HG03025 (cell line): ENCODE data around the gene ZBTB7B.

Experiments
- ATAC-seq: cut with Tn5 transposase; IDR thresholded peaks from one replicate; pipeline ENCODE4 v1.9.1; 2021; ENCODE audit warnings: mild to moderate bottlenecking, moderate library complexity; ENCODE audit not compliant: unreplicated experiment, low FRiP score

Gene ZBTB7B

DNA sequence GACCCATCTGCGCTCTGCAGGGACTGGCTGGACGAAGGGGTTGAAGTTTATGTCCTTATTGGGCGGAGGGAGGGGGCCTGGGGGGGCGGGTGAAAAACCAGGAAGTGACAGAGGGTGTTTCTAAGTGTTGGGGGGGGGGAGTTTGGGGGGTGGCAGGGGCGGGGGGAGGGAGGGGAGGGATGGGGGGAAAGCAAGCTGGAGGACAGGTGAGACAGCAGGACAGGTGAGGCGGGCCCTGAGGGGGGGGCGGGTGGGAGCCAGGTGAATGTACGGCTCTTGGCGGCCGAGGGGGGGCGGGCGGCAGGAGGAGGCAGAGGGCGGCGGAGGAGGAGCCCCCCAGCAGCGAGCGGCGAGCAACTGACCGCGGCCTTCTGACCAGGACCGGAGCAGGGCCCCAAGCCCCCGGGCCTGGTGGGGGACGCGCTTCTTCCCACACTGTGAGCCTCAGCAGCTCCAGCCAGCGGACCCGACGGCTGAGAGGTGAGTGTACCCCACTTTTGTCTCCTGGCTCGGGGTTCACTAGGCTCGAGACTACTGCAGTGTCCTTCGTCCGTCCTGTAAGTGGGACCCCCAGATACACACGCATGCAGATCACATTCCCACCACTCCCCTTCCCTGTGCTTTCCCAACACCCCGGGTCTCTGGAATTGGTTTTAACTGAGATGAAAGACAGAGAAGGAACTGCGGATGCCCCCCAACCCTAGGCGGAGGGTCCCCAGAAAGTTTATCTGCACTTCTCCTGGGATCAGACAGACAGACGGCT is at the start of gene ZBTB7B:
ZBTB7B (plus strand) TSS at position 339 of the 763 bp plus-strand sequence. CDS start 11,859 bp downstream, outside the sequence.
- no peak for ATAC-seq

DNA sequence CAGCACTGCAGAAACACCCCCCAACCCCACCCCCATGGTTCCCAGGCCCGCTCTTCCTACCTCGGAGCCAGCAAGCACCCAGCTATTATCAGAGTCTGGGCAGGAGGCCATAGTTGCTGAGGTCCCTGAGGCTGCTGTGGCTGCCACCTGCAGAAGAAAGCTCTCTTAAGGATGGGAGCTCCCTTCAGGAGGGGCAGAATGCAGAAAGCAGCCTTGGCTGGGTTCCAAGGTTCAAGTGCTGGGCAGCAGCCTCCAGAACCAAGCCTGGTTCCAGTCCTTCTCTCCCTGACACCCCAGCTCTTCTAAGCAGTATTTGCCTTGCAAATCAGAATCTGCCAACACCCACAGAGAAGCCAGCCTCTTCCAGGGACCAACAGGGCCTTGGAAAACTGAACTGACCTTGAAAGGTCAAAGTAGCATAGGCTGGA is 49.0 kb upstream of the ZBTB7B start:
- ATAC-seq: no peak

DNA sequence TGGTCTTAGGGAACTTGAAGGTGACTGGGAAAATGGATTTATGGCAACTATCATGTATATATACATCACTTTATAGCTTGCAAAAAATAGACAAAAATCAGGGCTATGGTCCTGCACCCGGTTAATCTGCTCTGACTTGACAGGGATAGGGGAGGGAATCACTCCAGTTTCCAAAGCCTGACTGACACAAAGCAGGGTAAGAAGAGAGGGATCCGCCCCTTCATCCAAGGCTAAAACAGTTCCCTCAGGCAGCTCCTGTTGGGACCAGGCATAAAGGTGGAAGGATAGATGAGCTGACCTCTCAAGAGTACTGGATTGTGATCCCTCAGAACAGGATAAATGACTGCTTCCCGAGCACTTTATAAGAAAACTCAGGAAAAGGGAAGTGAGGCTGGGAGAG is 48.1 kb upstream of the ZBTB7B start:
- ATAC-seq: no peak

DNA sequence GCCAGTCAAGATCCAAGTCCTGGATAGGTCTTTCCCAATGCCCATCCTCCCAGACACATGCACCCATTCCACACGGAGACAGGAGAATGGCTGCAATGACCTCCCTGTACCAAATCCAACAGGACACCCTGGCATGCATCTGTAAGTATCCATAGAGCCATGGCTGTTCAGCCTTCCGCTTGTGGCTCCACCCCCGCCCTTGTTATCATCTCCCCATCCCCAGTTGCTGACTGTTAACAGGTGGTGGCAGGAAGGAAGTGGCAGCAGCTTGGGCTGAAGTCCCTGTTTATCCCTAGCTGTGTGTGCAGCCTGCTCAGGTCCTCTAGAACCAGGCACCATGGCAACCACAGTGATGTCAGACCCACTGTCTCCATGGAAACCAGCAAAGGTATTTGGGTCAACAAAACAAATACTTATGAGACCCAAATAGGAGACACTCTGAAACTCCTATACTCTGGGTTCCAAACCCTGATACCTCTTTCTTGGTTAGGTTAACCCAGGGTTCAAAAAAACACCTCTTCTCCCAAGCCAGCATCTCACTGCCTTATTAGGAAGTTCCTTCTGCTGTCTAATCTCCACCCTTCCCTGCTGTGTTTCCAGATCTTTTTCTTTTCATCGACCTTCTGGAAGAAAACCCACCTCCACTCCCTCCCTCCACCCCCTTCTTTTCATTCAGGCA is 47.4 kb upstream of the ZBTB7B start:
- no peak for ATAC-seq

DNA sequence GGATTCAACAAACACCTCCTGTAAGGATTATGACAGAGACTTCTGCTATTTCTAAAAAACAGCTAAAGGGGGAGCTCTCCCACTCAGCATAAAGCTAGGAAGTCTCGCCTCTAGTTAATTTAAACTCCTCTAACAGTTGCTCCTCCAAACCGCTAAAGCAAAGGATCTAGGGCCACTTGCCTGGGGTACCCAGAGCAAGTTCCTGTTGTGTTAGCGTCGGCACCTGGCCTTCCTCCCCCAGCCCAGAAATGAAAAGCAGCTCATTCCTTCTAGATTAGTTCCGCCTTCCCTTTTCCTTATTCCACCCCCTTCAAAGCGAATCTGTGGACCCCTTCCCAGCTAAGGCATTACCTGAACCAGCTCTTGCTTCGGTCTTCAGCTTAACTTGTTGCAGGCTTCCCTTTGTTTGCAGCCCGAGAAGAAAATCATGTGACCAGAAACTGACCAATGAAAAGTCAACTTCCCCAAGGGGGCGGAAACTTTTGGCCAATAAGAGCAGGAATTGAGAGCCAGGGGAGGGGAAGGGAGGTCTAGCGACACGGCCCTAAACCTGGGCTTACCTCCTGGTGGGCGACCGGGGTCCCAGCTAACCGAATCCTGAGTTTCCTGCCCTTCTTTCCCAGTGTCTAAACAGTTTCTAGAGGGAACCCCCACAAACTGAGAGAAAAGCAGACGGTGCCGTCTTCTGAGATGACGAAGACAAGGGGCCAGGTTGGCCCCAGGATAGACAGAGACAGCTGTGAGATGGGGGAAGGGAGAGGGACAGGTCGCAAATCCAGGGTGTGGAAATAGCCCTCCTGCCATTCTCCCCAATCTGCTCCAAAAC is 46.7 kb upstream of the ZBTB7B start, which contains the start of gene PBXIP1:
PBXIP1 (minus strand) TSS at position 382 of the 826 bp plus-strand sequence. CDS start 2,378 bp downstream, outside the sequence.
- ATAC-seq: peak; percentile 61

DNA sequence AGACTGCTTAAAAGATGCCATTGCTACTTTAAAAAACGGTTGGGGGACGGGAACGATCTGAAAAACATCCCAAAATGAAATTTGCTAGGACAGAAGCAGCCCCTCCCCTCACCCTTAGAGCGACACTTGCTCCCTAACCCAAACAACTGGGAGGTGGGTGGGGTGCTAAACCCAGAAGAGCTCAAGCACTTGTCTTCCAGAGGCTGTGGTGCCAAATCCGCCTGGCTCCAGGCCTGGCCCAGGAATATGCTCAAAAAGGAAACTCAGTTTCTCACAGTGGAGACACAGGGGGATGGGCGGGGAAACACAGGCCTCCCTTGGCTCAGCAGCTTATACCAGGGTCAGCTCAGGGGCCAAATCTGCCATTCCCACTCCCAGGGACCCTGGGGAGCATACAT is 46.1 kb upstream of the ZBTB7B start:
- no peak for ATAC-seq

DNA sequence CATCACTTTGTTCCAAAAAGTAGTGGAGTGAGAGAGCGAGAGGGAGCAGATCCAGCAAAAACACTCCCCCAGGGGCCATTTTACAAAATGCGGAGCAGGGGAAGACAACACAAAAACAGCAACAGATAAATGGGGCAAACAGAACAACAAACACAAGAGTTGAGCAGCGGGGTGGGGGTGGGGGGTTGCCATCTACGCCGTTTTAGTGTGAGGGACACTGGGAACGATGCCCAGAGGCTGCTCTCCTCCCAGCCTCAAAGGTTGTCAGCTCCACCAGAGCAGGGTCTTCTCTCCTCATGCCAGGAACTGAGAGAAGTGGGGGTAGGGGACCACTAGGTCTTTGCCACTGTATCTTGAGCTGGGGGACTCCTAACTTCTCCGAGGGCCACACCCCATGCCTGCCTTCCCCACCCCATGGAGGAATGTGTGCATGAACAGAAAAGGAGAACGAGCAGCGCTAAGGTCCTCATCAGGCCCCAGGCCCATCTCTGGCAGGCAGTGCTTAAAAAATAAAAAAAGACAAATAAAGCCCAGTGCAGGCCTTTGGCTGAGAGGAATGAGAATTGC is 45.4 kb upstream of the ZBTB7B start:
- no peak for ATAC-seq

DNA sequence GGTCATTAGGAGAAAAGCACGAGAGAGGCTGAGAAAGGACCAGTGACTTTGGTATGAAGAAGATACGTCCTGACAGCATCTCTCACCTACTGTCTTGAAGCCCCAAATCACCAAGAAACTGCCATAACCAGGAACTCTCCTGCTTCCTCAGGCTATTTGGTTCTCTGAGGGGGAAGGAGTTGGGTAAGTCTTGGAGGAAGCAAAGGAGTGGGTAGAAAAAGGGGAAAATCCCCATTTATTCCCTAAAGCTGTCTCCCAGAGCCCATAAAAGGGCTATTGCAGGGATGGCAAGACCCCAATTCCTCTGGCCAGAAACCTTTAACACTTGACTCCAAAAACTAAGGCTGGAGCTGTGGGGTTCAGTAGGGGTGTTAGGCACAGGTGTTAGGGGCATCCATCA is 44.6 kb upstream of the ZBTB7B start:
- no peak for ATAC-seq

DNA sequence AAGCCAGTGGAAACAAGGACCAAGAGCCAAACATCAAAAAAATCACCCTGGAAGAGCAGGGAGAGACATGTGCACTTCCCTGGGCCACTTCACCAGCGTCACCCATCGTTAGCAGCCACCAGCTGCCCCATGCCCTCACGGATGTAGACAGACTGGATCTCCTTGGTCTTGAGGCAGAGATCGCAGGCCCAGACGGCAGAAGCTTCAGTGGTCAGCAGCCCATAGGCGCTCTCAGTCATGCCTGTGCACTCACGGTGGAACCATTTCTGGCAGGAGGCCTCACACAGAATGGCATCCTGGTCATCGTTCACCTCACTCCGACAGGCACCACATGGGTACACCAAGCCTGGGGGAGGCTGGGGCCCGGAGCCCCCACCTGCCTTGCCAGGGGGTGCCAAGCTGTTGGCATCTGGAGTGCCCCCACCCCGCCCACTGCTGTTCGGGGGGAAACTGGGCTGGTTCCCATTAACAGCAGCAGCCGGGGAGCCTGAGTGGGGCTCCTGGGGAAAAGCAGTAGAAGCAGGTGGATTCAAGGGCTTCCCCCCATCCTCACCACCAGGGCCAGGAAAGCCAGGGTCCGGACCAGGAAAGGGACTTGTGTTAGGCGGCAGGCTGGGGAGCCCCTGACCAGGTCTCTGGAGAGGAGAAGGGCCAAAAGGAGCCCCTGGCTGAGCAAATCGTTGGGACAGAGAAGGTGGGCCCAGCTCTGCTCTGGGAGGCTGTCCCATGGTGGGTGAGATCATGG is 43.7 kb upstream of the ZBTB7B start:
- ATAC-seq: no peak

DNA sequence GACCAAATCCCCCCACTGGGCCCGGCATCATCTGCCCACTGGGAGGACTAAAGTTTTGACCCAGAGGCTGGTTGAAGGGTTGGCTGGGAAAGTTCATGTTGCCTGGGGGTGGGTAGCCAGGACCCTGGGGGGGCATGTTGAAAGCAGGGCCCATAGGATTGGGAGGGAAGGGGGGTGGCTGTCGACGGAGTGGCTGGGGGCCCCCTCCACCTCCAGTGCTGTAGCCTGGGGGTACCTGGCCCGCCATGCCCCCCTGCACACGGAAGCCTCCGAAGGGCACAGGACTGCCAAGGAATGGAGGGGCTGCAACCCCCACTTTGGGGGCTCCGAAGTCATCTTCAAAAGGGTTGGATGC is 43.2 kb upstream of the ZBTB7B start:
- ATAC-seq: no peak

DNA sequence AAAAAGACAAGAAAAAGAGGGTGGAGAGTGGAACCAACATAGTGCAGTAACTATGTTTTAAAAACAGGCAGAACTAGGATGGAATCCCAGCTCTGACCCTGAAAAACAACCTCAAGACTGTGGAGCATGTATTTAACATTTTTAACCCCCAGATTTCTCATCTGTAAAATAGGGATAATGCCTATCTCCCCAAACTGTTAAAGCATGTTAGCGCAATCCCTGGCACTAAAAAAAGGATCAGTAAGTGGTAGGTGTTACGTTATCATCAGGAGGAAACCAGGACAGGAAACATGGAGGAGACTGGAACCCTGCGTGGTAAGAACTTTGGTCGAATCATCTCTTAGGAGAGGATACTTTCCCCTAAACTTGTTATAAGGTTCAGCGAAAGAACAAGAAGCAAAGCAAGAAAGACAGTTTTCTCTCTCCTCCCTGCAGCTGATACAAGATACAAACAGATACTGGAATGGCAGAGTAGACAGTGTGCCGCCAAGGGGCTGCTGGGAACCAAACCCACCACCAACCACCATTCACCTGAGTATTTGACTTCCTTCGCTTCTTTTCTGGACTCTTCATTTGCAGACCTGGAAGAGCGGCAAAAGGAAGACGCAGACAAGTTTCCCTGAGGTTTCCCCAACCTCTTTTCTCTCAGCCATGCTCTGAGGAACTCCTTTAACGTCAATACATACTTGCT is 42.0 kb upstream of the ZBTB7B start:
- ATAC-seq: no peak

DNA sequence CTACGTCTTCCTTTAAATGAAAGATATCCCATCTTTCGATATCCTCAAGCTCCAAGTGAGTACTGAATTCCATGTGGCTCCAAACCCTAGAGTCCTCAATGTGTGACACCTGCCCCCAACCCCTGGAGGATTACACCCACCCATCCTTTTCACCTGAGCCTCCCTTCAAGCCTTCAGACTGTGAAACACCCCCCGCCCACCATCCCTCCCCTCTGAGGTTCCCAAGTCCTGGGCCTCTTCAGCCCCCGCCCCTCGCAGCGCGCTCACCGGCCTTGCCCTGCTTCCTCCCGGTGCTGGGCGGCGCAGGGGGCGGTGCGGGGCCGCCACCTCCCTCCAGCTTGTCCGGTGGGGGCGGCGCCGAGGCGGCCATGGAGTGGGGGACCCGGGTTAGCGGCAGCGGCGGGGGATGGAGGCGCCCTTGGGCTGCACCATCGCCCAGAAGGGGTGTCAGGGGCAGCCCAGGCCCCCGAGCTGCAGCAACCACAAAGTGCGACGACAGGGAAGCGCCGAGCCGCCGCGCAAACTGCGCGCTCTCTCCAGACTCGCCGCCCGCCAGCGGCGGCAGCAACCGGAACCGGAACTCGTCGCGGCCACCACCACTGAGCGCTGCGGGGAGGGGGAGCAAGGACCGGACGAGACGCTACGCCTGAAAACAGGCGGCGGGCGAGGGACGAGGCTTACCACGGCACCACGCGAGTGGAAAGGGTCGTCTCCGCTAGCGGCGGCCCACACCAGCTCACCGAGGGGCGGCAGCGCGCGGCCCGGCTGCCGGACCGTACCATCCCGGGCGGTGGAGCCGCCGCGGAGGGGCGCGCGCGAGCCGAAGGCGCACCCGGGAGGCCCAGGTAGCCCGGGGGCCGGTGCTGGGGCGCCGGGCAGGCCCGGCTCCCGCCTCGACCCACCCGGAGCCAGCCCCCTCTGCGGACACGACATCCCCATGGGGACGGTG is 41.1 kb upstream of the ZBTB7B start, which contains the start of gene PYGO2:
PYGO2 (minus strand) TSS at position 576 of the 949 bp plus-strand sequence; CDS start at position 370, 206 bp downstream.
- ATAC-seq: peak; percentile 72

DNA sequence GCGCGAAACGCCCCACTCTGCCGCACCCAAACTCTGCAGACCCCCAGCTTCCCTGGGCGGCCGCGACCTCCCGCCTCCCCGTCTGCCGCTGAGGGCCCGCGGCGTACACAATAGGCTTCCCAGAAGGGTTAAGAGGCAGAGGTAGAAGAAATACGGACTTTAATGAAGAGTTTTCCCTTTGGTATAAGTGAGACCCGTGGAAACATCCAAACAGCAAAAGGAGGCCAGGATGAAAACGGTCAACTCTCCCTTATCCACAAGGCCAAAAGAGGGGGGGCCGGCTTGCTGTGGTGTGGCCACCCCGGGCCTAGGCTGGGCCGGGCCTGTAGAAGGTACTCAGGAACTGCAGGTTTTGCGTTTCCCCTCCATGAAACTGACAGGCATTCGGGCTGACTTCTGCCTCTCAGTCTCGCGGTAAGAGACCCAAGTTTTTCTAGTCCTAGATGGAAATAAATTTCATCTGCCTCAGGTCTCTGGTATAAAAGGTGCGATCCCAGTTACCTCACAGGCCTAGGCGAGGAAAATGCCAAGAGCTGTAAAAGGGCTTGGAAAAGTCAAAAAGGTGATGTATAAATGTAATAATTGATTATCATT is 40.3 kb upstream of the ZBTB7B start:
- ATAC-seq: peak; percentile 14

DNA sequence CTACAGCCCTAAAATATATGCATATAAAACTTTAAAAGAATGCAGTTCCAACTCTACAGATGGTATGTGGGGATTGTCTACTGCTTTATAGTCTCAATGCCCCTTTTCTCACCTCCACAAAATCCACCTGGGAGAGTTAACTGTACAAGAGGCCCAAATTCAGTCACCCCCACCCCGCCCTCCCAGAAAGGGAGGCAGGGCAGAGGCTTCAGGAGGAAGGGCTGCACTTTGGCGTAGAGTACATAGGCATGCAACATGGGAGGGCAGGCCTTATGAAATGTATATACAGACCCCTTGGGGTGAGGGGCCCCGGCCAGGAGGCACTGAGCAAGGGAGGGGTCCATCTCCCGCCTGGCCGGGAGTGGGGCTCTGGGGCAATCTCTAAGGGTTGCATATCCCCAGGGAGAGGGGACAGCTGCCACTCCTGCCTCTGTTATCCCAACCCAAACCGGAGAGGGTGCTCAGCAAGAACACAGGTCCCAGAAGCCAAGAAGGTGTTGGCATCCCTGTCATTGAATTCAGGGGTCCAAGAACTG is 39.7 kb upstream of the ZBTB7B start:
- ATAC-seq: no peak

DNA sequence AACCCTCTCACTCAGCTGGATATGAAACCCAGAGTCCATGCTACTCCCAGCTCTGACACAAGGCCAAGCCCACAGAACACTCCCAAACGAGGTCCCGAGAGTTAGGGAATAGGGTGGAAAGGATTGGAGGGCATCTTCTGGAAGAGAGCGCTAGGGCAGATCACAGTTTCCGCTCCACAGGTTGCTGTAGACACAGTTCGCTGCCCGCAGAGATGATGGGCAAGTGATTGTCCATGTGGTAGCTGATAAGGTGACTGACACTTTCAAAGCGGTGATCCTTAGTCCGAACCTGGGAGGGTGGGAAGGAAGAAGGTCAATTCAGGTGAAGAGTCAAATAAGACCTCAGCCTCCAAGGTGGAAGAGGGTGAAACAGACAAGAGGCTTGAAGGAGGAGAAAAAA is 39.0 kb upstream of the ZBTB7B start:
- no peak for ATAC-seq

DNA sequence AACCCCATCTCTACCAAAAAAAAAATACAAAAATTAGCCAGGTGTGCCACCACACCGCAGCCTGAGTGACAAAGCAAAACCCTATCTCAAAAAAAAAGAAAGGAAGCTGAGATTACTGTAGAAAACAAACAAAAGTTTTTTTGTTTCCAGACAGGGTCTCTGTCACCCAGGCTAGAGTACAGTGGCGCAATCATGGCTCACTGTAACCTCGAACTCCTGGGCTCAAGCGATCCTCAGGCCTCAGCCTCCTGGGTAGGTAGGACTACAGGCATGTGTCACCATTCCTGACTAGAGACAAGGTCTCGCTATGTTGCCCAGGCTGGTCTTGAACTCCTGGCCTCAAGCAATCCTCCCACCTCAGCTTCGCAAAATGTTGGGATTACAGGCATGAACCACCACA is 38.2 kb upstream of the ZBTB7B start:
- no peak for ATAC-seq

DNA sequence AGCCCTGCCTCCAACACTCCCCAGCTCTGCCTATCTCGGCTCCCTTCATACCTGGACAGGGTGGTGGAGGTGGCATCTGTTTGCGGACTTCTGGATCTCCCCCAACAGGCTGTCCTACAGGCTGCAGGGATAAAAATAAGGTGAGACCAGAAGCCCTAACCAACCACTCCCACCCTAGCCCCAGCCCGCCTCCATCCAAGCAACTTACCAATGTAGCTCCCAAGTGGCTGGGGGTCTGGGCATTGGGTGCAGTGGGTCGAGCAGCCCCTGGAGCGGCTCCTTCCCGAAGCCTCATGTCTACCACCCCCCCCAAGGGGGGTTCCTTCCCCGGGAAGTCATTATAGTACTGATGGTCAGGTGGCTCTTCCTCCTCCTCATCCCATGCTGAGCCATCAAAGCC is 36.5 kb upstream of the ZBTB7B start:
- no peak for ATAC-seq
